ENCODE measurements around the gene SMIM14.
"Not testable (repeated sequence)": the region's sequence is repeated elsewhere in the genome, so short reads cannot be mapped to it uniquely, and the experiment has no call there.

Gene SMIM14

DNA sequence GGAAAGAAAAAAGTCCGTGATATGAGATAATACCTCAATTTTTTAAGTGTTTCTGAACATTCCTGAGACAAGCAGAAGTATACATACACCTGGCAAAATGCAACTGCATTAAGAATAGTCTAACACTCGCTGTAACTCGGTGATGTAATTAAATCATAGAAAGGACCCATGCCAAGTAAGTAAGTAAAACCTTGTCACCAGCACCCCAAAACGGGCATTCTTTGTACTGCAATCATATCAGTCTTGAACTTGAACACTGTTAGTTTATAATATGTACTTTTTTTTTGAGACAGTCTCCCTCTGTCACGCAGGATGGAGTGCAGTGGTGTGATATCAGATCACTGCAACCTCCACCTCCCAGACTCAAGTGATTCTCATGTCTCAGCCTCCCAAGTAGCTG is 47.4 kb downstream of the SMIM14 start:
- no peak for DNase-seq

DNA sequence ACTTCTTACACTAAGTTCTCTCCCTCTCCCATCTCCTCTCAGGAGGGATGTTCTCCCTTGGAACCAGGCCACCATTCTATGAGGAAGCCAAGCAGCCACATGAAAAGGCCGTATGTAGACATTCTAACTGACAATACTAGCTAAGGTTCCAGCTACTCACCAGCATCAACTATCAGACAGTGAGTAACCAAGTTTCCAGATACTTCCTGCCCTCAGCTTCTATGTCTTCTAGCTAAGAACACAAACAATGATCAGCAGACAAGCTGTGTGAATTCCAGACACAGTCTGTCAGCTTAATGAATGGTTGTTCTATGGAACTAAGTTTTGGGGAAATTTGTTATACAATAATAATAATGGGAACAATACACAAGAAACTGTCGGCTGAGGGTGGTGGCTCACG is 50.8 kb downstream of the SMIM14 start:
- DNase-seq, result no peak

DNA sequence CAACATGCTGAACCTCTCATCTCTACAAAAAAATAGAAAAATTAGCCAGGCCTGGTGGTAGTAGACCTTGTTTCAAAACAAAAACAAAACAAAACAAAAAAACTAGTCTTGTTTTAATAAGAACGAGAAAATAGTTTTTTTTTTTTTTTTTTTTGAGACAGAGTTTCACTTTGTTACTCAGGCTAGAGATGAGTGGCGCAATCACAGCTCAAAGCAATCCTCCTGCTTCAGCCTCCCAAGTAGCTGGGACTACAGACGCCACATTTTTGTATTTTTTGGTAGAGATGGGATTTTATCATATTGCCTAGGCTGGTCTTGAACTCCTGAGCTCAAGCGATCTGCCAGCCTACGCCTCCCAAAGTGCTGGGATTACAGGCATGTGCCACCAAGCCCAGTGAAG is 63.7 kb downstream of the SMIM14 start:
- DNase-seq, result no peak

DNA sequence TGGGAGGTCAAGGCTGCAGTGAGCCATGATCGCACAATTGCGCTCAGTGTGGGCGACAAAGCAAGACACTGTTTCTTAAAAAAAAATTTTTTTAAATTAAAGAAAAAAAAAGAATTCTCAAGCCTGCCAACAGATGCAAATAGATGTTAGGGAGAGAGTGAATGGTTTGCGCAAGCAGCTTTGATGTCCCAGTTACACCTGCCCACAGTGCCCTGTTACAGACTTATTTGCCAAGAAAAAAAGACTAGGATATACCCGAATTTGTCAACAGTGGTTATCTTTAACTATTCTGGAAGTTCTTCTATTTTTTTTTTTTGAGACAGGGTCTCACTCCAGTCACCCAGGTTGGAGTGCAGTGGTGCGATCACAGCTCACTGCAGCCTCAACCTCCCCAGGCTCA is 67.2 kb downstream of the SMIM14 start:
- DNase-seq, result no peak

DNA sequence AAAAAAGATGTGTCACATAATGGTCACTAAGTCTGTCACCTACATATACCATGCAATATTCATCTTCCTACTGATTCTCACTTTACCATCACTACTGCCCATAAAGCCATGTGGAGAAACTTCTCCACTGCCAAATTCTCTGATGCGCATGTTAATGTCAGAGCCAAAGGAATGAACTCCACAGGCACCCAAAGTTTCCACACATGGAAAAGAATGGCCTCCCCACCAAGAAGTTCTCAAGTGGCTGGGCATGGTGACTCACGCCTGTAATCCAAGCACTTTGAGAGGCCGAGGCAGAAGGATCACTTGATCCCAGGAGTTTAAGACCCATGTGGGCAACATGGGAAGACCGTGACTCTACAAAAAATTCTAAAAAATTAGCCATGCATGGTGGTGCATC is 67.6 kb downstream of the SMIM14 start:
- DNase-seq, result no peak

DNA sequence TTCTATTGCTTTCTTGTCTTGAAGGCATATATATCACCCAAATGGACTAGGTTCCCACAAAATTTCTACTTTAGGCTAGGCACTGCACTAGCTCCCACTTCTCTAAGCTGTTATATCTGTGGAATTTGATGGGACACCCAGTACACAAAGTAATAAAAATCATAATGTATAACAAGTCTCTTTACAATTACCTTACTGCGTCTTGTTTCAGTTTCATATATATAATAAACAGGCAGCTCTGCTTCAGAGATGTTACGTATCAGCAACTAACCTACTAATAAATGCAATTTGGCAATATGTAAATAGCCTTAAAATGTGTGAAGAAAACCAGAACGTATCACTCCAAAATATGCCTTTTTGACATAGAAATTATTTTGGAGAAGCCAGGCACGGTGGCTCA is 69.5 kb downstream of the SMIM14 start:
- DNase-seq, result no peak

DNA sequence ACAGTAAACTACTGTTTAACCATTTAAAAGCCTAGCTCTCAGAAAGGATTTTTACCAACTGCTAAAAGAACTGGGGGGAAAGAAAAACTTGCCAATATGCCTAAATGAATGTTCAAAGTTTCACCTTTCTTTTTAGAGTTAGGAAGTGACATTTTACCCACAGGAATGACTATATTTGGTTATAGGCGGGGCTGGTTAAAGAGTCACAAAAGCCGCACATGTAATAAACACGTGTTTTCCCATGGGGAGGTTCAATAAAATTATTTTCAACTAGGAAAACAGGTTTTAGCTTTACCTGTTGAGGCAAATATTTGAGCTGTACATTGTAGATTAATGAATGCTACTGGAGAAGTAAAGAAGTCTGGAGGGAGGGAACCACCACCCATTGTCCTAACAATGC is 69.9 kb downstream of the SMIM14 start:
- DNase-seq, result no peak

DNA sequence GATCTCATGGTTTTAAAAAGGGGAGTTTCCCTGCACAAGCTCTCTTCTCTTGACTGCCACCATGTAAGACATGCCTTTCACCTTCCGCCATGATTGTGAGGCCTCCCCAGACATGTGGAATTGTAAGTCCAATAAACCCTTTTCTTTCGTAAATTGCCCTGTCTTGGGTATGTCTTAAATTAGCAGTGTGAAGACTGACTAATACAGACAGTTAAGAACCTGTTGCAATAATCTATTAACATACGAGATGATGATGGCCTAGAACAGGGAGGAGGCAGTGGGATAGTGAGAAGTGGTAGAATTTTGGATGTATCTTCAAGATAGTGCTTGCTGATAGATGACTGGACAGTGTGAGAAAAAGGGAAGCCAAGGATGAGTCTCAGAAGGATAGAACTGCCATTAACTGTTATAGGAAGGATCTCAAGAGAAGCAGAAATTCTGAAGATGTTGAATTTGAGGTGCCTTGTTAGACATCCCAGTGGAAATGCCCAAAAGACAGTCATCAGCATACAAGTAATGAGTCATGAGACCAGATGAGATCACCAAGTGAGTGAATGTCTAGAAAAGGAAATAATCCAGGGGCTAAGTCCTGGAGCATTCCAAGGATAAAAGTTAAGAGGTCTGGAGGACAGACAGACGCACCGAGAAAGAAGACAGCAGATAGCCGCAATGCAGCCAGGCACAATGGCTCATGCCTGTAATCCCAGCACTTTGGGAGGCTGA is 72.6 kb downstream of the SMIM14 start:
- DNase-seq, result no peak

DNA sequence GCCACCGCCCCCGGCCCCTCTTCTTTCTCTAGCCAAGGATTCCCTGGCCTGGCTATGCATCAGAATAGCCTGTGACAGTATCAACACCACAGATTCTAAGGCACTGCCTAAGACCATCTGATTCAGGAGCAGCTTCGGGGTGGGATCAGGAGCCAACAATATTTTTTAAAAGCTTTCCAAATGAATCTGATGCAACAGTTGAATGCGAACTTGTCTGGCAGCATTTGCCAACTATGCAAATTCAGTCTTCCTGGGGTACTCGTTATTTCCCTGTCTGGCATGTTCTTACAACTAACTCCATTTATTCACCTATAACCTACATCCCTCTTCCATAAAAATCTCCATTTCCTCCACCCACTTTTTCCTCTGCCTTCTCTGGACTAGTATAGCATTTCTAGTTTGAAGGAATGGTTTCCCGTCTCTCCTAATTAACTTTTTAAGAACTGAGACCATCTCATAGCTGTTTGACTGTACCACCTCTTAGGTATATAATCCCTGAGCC is 75.3 kb downstream of the SMIM14 start:
- DNase-seq, result no peak

DNA sequence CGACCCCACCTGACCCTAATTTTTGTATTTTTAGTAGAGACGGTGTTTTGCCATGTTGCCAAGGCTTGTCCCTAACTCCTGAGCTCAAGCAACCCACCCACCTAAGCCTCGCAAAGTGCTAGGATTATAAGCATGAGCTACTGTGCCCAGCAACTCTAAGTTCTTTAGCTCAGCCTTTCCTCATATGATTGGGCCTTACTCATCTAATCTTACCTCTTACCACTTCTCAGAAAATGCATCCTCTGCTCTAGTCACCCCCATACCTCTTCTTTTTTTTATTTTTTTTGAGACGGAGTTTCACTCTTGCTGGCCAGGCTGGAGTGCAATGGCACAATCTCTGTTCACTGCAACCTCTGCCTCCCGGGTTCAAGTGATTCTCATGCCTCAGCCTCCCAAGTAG is 75.9 kb downstream of the SMIM14 start:
- no peak for DNase-seq

DNA sequence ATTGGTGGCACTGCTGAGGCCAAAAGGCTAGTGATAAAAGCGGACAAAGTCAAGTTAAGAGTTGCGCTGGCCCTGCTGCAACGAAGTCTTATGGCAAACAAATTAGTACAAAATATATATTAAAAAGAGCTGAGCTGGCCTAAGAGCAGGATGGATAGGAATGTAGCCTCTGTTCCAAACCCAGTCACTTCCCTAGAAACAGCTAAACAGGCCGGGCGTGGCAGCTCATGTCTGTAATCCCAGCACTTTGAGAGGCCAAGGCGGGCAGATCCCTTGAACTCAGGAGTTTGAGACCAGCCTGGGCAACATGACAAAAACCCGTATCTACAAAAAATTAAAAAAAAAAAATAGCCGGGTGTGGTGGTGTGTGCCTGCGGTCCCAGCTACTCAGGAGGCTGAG is 79.0 kb downstream of the SMIM14 start:
- no peak for DNase-seq

DNA sequence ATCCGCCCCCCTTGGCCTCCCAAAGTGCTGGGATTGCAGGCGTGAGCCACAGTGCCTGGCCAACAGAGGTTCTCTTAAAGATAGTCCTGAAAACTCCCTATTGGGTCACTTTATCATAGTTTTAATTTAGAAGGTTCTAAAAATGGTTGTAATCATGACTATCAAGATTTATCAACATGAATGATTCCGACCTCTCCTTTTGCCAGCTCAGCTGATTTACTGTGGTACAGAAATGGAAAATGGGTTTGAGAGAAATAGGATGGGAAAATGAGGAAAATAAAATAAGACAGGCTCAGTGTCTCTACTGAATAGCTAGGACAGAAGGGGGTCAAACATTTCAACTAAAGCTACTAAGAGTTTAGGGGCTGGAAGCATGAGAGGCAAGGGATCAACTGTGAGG is 83.2 kb downstream of the SMIM14 start:
- DNase-seq, result no peak

DNA sequence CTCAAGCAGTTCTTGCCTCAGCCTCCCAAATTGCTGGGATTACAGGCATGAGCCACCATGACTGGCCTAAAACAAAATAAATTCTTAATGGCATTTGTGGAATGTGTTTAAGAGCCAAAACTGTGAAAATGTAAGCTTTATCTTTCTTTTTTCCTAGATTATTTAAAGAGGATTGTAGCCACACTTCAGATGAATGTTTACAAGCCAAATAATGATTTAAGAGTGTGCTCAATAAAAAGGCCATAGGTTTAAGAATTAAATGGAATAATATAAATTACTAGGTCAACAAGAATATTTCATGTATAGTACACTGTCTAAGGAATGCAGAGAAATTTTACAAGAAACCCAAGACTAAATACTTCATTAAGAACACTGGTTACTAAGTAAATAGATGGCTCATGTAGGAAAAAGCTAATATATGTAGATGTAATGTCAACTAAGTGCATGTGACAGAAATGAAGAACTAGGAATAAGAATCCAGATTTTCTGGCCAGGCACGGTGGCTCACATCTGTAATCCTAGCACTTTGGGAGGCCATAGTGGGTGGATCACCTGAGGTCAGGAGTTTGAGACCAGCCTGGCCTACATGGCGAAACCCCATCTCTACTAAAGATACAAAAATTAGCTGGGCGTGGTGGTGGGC is 90.1 kb downstream of the SMIM14 start:
- no peak for DNase-seq

DNA sequence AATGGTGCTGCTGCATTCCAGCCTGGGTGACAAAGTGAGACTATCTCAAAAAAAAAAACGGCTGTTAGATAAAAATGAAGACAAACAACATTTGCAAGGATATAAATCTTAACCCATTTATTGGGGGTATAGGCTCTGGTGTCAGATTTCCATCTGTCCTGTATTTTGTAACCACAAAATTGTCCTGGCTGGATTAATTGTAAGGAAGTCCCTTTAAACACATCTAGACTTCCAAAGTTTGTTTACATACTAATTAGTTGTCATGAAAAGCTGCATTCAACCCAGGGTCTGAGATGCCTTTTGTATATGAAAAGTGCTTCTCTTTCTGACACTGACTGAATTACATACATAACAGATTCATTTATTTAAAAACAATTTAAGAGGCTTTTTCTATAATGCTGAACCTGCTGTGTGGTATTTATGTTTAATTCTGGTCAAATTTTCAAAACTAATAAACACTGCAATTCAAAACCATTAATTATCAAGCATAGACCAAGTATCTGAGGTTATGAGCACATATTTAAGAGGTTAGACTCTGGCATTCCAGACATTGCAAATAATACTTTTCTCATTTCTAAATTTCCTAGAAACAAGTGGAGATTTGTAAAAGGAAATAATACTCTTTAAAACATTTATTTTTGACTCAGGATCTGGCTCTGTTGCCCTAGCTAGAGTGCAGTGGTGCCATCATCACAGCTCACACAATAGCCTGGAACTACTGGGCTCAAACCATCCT is 93.9 kb downstream of the SMIM14 start:
- DNase-seq, result no peak

DNA sequence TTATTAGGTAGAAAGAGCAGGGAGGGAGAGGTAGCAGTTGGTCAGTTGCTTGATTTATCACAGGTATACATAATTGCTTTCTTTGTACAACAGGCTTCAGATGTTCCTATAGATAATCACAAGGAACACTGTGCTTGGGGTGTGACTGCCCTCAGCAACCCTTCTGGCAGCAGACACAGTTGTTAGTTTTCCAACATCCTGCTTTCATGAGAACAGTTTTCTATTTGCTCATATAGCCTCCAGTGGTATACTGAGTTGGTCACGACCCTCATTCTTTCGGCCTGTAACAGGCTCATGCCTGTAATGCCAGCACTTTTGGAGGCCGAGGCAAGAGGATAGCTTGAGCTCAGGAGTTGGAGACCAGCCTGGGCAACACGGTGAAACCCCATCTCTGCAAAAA is 94.6 kb downstream of the SMIM14 start:
- not testable (repeated sequence) for DNase-seq

DNA sequence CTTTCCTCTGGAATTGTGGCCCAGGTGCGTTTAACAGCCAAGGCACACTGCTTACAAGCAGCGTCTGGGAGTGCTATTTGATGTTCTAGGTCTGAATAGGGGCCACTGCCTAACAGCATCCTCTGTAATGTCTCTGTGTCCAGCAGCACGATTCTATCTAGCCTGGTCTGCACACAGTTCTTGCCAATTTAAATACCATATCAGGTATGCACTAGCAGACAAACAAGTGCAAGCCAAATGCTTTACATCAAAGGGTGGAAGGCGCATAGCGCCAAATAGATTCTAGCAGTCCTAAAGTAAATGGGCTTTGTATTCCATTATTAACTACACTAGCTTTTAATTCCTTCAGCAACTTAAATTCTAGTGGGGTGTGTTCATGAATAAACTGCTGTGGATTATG is 95.6 kb downstream of the SMIM14 start:
- DNase-seq, result no peak

DNA sequence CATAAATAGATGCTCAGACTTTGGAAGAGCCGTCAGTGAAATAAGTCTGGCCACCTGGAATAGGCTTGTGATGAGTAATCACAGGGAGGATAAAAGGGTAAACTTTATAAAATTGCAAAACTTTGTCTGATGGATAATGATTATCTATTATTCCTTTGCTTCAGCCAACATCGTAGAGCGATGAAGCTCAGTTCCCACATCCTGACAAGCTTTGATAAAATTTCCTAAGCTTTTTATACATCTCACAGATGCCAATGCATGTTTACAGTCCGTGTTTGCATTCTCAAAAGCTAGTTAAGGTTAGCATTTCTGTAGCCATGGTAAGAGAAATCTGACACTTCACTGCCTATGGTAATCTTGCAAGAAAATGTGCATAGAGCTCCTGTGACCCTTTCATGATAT is 96.1 kb downstream of the SMIM14 start:
- no peak for DNase-seq

DNA sequence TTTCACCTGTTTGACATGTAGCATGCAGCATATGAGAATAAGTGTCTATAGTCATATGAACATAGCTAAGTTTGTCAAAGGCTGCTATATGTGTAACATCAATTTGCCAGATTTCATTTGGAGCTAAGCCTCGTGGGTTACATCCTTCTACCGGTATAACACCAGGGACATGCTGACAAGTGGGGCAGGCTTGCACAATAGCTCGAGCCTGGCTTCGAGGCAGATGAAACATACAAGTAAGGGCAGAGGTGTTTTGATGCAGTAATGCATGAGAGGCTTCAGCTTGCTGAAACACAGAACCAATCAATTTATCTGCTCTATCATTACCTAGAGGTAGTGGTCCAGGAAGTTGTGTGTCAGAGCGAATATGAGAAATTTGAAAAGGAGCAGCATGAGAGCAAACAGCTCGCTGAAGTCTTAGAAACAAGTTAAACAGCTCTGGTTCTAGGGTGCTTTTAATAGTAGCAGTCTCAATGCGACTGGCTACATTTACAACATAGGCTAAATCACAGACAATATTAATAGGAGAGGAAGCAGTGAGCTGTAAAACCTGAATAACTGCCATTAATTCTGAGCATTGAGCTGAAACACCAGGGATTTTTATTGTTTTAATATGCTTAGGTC is 96.6 kb downstream of the SMIM14 start:
- DNase-seq, result no peak

DNA sequence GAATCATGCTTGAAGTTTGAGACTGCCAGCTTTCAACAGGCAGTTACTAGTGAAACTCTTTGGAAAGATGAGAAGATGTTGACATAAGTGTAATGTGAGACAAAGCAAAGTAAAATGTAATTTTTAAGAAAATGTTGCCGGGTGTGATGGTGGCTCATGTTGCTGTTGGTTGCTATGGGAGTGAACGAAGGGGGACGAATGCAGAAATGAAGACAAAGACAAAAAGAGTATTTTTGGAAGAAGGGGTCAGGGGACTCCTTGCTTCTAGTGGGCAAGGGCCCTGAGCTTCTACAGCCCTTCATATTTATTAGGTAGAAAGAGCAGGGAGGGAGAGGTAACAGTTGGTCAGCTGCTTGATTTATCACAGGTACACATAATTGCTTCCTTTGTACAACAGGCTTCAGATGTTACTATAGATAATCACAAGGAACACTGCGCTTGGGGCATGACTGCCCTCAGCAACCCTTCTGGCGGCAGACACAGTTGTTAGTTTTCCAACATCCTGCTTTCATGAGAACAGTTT is 99.5 kb downstream of the SMIM14 start:
- no peak for DNase-seq

DNA sequence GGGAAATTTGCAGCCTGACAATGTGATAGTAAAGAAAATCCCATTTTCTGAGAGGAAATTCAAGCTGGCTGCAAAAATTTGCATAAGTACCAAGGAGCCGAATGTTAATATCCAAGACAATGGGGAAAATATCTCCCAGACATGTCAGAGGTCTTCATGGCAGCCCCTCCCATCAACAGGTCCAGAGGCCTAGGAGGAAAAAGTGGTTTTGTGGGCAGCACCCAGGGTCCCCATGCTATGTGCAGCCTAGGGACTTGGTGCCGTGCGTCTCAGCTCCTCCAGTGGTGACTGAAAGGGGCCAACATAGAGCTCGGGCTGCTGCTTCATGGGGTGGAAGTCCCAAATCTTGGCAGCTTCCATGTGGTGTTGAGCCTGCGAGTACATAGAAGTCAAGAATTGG is 105.1 kb downstream of the SMIM14 start:
- no peak for DNase-seq

DNA sequence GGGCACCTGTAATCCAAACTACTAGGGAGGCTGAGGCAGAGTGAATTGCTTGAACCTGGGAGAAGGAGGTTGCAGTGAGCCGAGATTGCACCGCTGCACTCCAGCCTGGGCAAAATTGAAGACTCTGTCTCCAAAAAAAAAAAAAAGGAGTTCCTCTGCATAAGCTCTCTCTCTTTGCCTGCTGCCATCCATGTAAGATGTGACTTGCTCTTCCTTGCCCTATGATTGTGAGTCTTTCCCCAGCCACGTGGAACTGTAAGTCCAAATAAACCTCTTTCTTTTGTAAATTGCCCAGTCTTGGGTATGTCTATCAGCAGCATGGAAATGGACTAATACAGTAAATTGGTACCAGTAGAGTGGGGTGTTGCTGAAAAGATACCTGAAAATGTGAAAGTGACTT is 106.4 kb downstream of the SMIM14 start:
- DNase-seq, result not testable (repeated sequence)

DNA sequence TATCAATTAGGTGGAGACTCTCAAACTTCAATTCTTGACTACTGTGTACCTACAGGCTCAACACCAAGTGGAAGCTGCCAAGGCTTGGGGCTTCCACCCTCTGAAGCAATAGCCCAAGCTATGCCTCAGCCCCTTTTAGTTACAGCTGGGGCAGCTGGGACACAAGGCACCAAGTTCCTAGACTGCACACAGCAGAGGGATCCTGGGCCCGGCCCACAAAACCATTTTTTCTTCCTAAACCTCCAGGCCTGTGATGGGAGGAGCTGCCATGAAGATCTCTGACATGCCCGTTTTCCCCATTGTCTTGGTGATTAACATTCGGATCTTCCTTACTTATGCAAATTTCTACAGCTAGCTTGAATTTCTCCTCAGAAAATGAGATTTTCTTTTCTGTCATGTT is 108.0 kb downstream of the SMIM14 start:
- no peak for DNase-seq

DNA sequence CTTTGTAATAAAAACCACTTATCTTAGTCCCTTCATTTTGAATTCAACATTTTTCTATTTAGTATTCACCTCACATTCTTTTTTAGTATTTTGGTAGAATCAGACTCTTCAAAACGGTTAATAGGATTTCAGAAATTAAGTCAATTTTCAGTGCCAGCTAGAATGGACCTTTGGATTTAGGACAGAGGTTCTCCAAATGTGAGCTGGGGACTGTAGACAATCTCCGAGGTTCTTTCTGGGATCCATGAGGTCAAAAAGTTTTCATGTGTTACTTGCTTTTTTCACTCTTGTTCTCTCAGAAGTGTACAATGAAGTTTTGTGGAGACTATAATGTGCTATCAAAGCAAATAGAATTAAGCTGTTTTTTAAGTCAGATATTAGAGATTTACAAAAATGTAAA is 109.1 kb downstream of the SMIM14 start:
- no peak for DNase-seq

All from SIG-M5 (cell line).